ENCODE measurements around the gene ZBTB5. TPM values are rescaled to one million over a fixed set of nuclear protein-coding genes. Genes with fewer than 3 reads are reported as not detected.

The ZBTB5 gene
- total RNA-seq, 1 experiment from 2014 or later = 9.1 TPM

DNA sequence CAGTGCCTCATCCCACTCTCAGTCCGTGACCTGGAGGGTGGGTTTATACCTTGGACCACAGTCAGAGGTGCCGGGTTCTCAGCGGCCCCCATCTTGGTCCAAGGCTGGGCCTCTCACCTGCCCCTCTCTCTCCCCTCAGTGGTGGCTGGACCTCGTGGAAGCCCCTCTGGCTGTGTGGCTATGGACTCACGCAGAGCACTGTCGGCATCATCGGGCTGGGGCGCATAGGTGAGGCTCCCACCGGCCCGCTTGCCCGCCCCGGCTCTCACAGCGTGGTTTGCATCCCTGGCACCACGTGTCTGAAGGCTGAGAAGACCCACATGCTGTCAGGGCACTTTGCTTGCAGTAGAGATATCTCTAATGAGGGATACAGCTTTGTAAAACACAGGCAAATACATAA, 36.9 kb downstream of the ZBTB5 start:
- Mint-ChIP-seq H3K27me3 (ENCODE audit: low read depth) (peaks cover 1% of the 10 kb centered on the region; the same call in 1 of the 2 replicates), H3K27ac (no peak overlapping the region), H3K4me3 (no peak overlapping the region), H3K4me1 (peaks cover 21 to 29% of the 10 kb centered on the region in 2 experiments), H3K36me3 (ENCODE audit: insufficient read depth in 1 of 3, low read depth in 3 of 3) (peaks cover 37 to 70% (median 51%) of the 10 kb centered on the region in 3 experiments), H3K9me3 (no peaks in the 10 kb centered on the region)
- no peak for DNase-seq
- H2BK20ac ChIP-seq (ENCODE audit: low read depth, low read length, poor library complexity, severe bottlenecking) = no peak overlapping the region
- H3K4ac ChIP-seq (ENCODE audit: low read depth, low read length) = no peak overlapping the region
- no peak overlapping the region for H3K9ac ChIP-seq (ENCODE audit: extremely low read depth, insufficient read length, low read length)
- no peak overlapping the region for H2BK12ac ChIP-seq (ENCODE audit: insufficient read length, low read depth, low read length)
- peaks cover 5% of the 10 kb centered on the region; the same call in 1 of the 2 replicates for H3K79me2 ChIP-seq (ENCODE audit: insufficient read depth, low read length)
- no peak overlapping the region for H3K18ac ChIP-seq (ENCODE audit: insufficient read length, low read depth, low read length)
- no peaks in the 10 kb centered on the region for H3K23me2 ChIP-seq (ENCODE audit: insufficient read length, low read depth, low read length, poor library complexity, severe bottlenecking)
- no peak overlapping the region for H2BK120ac ChIP-seq (ENCODE audit: low read depth, low read length, poor library complexity, severe bottlenecking)
- no peak overlapping the region for H3T11ph ChIP-seq (ENCODE audit: low read length)
- H3K27me3 ChIP-seq (ENCODE audit: insufficient read depth, low read length) = no peaks in the 10 kb centered on the region
- H3K27ac ChIP-seq (ENCODE audit: insufficient read length, low read depth, low read length) = no peak overlapping the region
- H2AK5ac ChIP-seq (ENCODE audit: insufficient read length, low read length) = no peak overlapping the region
- peaks cover 4% of the 10 kb centered on the region; the same call in 1 of the 2 replicates for H3K4me1 ChIP-seq (ENCODE audit: insufficient read depth, low read length)
- H3K56ac ChIP-seq (ENCODE audit: insufficient read length, low read depth, low read length) = no peak overlapping the region
- peaks cover 4% of the 10 kb centered on the region for H3K79me1 ChIP-seq (ENCODE audit: insufficient read depth, low read depth, low read length, poor library complexity, severe bottlenecking)
- no peak overlapping the region for H3K4me2 ChIP-seq (ENCODE audit: insufficient read depth, insufficient read length, low read length)
- no peak for TF ChIP-seq CTCF (conservative IDR thresholded peaks at IDR 0.05)
- H3K14ac ChIP-seq (ENCODE audit: insufficient read depth, low read length) = no peak overlapping the region
- no peak overlapping the region for H2BK5ac ChIP-seq (ENCODE audit: insufficient read length, low read length)
- no peaks in the 10 kb centered on the region for H3K9me3 ChIP-seq (ENCODE audit: control insufficient read depth, low read depth, low read length)
- H3K23ac ChIP-seq (ENCODE audit: insufficient read length, low read depth, low read length) = no peak overlapping the region
- H2AFZ ChIP-seq (ENCODE audit: low read length) = no peak overlapping the region
- WGBS (ENCODE audit: extremely low coverage, insufficient read length, low lambda C conversion rate) = no CpG with 5 or more reads among the region's 14 CpGs
- H4K5ac ChIP-seq (ENCODE audit: insufficient read length, low read depth, low read length) = no peak overlapping the region
- H4K8ac ChIP-seq (replicated peaks; ENCODE audit: insufficient read length, low read depth, low read length) = no peak overlapping the region
- H2BK15ac ChIP-seq (ENCODE audit: low read depth, low read length) = no peak overlapping the region
- H4K91ac ChIP-seq (ENCODE audit: insufficient read length, low read depth, low read length) = no peak overlapping the region
- no peaks in the 10 kb centered on the region for H4K20me1 ChIP-seq (ENCODE audit: control insufficient read depth, insufficient read depth, insufficient read length)

Data from H9 (cell line).